GM18517 (cell line): ENCODE data around the gene P3H3.
A peak's percentile ranks its signal among the peaks of the same experiment; 100 is the strongest.

ENCODE experiments used
- ATAC-seq: cut with Tn5 transposase; IDR thresholded peaks from one replicate; pipeline ENCODE4 v1.9.1; 2021; ENCODE audit warnings: mild to moderate bottlenecking, moderate library complexity; ENCODE audit not compliant: unreplicated experiment

The P3H3 gene

GRCh38 chr12:6842075-6842474 lies 13.9 kb downstream of the P3H3 start:
- ATAC-seq: no peak

- ATAC-seq: no peak
Measured at GRCh38 chr12:6843118-6843902, 15.1 kb downstream of the P3H3 start.

DNA sequence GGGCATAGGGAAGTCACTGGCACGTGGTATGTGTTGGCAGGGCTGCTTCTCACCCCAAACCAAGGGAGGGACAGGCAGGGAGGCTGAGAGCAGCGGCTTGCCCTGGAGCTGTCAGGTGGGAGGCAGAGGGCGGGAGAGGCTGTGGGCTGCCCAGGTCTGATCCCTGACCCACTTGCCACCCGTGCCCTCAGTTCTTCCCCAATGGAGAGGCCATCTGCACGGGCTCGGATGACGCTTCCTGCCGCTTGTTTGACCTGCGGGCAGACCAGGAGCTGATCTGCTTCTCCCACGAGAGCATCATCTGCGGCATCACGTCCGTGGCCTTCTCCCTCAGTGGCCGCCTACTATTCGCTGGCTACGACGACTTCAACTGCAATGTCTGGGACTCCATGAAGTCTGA lies 17.2 kb downstream of the P3H3 start:
- ATAC-seq: no peak

DNA sequence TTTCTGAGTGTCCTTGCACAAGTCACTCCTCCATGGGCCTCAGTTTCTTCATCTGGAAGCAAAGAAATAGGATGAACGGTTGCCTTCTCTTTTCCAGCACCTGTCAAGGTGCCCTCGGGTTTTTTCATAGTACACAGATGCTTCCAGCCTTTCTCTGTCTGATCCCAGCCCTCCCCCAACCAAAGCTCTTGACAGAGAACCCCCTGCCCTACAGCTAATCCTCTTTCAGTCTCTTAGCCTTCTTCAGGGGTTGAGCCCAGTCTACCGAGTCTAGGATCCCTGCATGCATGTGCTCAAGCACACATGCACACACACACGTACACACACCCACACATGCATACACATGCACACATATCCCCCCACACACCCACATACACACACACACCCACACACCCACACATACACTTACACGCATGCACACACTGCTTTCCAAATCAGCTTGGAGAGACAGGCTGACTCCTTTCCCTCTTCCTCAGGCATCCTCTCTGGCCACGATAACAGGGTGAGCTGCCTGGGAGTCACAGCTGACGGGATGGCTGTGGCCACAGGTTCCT lies 18.2 kb downstream of the P3H3 start:
- ATAC-seq: no peak

- ATAC-seq: no peak
Measured at GRCh38 chr12:6847676-6848075, 19.5 kb downstream of the P3H3 start.

GRCh38 chr12:6849427-6849826 lies 21.2 kb downstream of the P3H3 start:
- ATAC-seq: no peak

DNA sequence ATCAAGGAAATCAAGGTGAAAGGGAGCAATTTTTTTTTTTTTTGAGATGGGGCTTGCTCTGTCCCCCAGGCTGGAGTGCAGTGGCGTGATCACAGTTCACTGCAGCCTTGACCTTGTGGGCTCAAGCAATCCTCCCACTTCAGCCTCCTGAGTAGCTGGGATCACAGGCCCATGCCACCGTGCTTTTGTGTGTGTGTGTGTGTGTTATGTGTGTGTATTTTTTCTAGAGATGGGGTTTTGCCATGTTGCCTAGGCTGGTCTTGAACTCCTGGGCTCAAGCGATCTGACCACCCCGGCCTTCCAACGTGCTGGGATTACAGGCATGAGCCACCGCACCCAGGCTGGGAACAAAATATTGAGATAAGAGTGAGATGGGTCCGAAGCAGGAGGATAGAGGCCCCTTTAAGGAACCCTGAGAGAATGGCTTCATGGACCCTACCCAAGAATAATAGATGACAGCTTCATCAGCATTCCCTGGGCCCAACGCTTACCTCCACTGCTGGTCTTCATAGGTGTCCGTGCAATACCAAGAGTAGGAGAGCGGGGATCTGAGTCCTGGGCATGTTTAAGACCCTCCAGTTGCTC lies 21.9 kb downstream of the P3H3 start:
- no peak for ATAC-seq

DNA sequence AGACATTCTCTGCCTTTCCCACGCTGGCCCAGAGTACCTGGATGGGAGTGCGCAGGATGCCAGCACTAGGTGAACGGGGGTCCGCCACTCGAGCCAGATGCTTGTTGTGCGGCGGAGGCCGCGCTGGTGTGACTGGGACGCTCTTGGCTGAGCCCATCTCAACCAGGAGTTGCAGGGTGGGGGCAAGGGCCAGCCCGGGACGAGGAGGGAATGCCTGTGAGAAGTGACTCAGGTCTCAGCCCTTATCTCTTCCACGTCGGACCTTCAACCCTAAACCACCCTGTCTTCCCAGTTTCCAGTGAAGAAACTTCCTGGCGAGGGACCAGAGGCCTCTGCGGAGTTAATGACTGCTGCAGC lies 22.6 kb downstream of the P3H3 start:
- no peak for ATAC-seq

GRCh38 chr12:6851153-6851920 lies 23.1 kb downstream of the P3H3 start, which contains the start of gene CDCA3:
Gene CDCA3 (minus strand): TSS chr12:6851286. CDS start chr12:6850952, 334 bp downstream.
- ATAC-seq: peak; percentile 62

GRCh38 chr12:6851921-6852650 lies 23.9 kb downstream of the P3H3 start, which contains the start of gene USP5:
Gene USP5 (plus strand): TSS chr12:6852150. CDS start chr12:6852180, 30 bp downstream.
- ATAC-seq: peak; percentile 71

- no peak for ATAC-seq
Measured at GRCh38 chr12:6852651-6853354, 24.6 kb downstream of the P3H3 start.

- no peak for ATAC-seq
Measured at GRCh38 chr12:6853626-6854025, 25.4 kb downstream of the P3H3 start.

- ATAC-seq: no peak
Measured at GRCh38 chr12:6854036-6854435, 25.8 kb downstream of the P3H3 start.

- no peak for ATAC-seq
Measured at GRCh38 chr12:6855322-6855721, 27.1 kb downstream of the P3H3 start.

- ATAC-seq: no peak
Measured at GRCh38 chr12:6858799-6859198, 30.6 kb downstream of the P3H3 start.

DNA sequence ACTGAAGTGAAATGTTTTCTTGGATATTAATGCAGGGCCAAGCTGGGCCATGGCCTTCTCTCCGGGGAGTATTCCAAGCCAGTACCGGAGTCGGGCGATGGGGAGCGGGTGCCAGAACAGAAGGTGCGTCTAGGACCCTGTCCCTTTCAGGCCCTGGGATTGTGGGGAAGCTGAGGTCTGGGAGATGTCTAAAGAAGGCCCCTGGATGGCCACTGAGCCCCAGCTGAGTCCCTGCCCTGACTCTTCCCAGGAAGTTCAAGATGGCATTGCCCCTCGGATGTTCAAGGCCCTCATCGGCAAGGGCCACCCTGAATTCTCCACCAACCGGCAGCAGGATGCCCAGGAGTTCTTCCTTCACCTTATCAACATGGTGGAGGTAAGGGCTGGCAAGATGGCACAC lies 31.9 kb downstream of the P3H3 start:
- ATAC-seq: no peak

DNA sequence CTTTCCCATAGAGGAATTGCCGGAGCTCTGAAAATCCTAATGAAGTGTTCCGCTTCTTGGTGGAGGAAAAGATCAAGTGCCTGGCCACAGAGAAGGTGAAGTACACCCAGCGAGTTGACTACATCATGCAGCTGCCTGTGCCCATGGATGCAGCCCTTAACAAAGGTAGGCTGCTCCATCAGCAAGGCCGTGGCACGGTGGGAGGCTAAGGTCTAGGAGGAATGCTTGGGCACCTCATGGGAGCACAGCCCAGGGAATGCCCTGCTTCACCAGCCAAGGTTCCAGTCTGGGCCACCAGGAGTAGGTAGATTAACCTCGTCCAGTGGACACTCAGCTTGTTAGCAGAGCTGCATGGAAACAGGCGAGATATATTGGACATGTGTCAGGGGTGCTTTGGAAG lies 32.7 kb downstream of the P3H3 start:
- ATAC-seq: no peak

DNA sequence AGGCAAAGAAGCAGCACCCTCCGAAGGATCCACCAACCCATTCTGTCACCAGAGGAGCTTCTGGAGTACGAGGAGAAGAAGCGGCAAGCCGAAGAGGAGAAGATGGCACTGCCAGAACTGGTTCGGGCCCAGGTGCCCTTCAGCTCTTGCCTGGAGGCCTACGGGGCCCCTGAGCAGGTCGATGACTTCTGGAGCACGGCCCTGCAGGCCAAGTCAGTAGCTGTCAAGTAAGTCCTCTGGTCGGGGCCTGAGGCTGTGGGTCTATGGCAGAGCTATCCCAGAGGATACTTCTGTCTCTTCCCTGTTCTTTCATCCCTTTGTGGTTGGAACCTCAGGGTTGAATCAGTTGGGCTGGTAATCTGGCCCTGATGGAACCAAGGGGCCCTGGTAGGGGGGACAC lies 33.2 kb downstream of the P3H3 start:
- no peak for ATAC-seq

DNA sequence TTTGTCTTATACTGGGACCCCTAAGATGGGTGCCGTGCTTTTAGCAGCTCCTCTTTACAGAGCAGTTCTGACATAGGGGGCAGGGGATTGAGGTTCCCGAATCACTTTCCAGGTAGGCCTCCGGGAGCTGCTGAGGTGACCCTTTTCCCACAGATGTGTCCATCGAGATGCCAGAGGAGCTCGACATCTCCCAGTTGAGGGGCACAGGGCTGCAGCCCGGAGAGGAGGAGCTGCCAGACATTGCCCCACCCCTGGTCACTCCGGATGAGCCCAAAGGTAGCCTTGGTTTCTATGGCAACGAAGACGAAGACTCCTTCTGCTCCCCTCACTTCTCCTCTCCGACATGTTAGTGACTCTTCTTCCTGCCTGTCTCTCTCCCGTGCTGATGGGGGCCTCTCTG lies 34.8 kb downstream of the P3H3 start:
- ATAC-seq: no peak

DNA sequence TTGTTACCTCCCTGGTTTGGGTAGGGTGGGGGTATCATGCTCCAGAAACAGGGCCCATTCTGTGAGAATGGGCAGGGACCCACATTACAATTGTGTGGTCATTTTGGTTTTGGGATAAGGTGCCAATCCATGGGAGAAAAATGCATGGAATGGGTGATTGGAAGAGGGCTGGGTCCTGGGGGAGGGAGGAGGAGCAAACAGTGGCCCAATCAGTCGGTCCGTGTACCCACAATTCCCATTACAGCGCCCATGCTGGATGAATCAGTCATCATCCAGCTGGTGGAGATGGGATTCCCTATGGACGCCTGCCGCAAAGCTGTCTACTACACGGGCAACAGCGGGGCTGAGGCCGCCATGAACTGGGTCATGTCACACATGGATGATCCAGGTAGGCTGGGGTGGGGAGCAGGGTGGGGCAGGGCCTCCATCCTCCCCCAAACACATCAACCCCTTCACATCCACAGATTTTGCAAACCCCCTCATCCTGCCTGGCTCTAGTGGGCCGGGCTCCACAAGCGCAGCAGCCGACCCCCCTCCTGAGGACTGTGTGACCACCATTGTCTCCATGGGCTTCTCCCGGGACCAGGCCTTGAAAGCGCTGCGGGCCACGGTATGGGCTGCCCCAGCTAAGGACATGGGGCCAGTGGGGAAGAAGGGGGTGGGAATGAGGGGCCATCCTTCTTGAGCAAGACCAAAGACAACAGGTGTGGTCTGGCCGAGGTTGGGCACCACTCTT lies 35.5 kb downstream of the P3H3 start:
- no peak for ATAC-seq
